ENCODE data around the gene MYL12A.

MYL12A gene

DNA sequence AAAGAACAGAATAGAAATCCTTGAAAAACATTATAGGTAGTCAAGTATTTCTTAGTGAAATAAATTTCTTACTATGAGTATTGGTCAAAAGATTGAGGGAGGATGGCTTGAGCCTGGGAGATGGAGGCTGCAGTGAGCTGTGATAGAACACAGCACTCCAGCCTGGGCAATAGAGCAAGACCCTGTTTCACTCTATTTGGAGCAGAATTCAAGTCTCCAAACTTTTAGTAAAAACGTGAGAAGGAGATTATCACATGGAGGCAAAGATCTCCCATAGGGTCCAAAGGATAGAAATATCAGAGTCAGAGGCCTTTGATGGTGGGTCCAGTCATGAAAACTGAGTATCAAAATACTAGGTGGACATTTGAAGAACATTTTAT lies 2.4 kb upstream of the MYL12A start:
- Histone ChIP-seq H3K27ac (ENCODE audit: low read depth, low read length, poor library complexity, severe bottlenecking) (peak overlapping the region; percentile 67), H3K9me2 (ENCODE audit: low read depth, low read length) (no peaks in the 10 kb centered on the region), H3K36me3 (ENCODE audit: insufficient read depth, low read length) (peaks cover 6% of the 10 kb centered on the region), H4K20me1 (ENCODE audit: insufficient read depth, low read length) (no peaks in the 10 kb centered on the region), H3K4me3 (ENCODE audit: low read depth, low read length, poor library complexity, severe bottlenecking) (peak overlapping the region; percentile 98), H3K4me2 (ENCODE audit: low read length) (peak overlapping the region; percentile 95), H3K4me1 (ENCODE audit: insufficient read depth, low read length, severe bottlenecking) (peaks cover 36% of the 10 kb centered on the region), H3K27me3 (ENCODE audit: insufficient read depth, low read length) (no peaks in the 10 kb centered on the region), H2AFZ (ENCODE audit: low read length) (no peak overlapping the region), H3K9ac (ENCODE audit: low read length) (peak overlapping the region; percentile 59), H3K9me3 (ENCODE audit: low read length) (no peaks in the 10 kb centered on the region), H3F3A (ENCODE audit: insufficient read depth, low read length) (no peaks in the 10 kb centered on the region), H3K79me2 (ENCODE audit: insufficient read depth, low read length) (peaks cover 23% of the 10 kb centered on the region)
- TF ChIP-seq, protein P1, sequence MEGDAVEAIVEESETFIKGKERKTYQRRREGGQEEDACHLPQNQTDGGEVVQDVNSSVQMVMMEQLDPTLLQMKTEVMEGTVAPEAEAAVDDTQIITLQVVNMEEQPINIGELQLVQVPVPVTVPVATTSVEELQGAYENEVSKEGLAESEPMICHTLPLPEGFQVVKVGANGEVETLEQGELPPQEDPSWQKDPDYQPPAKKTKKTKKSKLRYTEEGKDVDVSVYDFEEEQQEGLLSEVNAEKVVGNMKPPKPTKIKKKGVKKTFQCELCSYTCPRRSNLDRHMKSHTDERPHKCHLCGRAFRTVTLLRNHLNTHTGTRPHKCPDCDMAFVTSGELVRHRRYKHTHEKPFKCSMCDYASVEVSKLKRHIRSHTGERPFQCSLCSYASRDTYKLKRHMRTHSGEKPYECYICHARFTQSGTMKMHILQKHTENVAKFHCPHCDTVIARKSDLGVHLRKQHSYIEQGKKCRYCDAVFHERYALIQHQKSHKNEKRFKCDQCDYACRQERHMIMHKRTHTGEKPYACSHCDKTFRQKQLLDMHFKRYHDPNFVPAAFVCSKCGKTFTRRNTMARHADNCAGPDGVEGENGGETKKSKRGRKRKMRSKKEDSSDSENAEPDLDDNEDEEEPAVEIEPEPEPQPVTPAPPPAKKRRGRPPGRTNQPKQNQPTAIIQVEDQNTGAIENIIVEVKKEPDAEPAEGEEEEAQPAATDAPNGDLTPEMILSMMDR (IDR thresholded peaks at IDR 0.05; ENCODE audit: low read length): no peak
- TF ChIP-seq EZH2 (IDR thresholded peaks at IDR 0.05; ENCODE audit: borderline replicate concordance, low read length): no peak

DNA sequence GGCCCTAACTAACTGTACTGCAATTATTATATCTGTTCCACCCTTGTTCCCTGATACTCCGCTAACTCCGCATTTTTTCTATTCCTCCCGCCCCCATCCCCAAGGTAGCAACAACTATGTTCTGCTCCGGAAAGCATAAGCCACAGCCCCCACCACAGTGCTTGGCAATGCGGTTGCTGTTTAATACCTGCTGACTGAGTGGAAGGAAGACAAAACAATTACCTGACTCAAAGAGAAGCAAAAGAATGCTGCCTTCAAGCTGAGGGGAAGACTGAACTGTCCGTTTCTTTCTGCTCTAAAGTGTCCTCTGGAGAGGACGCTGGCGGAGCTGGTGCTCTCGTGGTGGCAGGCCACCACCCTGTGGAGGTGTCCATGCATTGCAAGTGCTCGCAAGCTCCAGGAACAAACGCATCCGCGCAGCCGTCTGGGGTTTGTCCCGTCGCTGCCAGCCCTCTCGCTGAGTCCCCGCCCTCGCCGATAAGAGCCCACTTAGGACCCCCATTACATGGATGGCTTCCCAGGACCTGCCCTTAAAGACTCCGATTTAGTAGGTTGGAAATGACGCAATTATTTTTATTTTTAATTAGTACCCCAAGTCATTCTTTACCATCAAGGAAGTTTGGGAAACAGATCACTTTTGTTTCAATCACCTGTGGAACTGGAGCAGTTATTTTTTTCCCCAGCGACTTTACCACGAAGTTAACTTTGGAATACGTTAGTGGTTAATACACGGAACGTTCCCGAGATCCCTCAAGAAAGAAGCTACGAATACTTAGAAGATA lies 1.6 kb upstream of the MYL12A start:
- Histone ChIP-seq H2AFZ (ENCODE audit: low read length) (peak overlapping the region; percentile 69; the same call in 1 of the 2 replicates), H3K9me3 (ENCODE audit: low read length) (no peaks in the 10 kb centered on the region), H3K4me3 (ENCODE audit: low read depth, low read length, poor library complexity, severe bottlenecking) (peak overlapping the region; percentile 98), H3K9ac (ENCODE audit: low read length) (peak overlapping the region; percentile 99), H3K4me1 (ENCODE audit: insufficient read depth, low read length, severe bottlenecking) (peaks cover 40% of the 10 kb centered on the region), H3K27ac (ENCODE audit: low read depth, low read length, poor library complexity, severe bottlenecking) (peak overlapping the region; percentile 89), H4K20me1 (ENCODE audit: insufficient read depth, low read length) (no peaks in the 10 kb centered on the region), H3K36me3 (ENCODE audit: insufficient read depth, low read length) (peaks cover 6% of the 10 kb centered on the region), H3K9me2 (ENCODE audit: low read depth, low read length) (no peaks in the 10 kb centered on the region), H3K27me3 (ENCODE audit: insufficient read depth, low read length) (no peaks in the 10 kb centered on the region), H3K4me2 (ENCODE audit: low read length) (peak overlapping the region; percentile 95), H3K79me2 (ENCODE audit: insufficient read depth, low read length) (peaks cover 31% of the 10 kb centered on the region), H3F3A (ENCODE audit: insufficient read depth, low read length) (no peaks in the 10 kb centered on the region)
- TF ChIP-seq, protein P1 (IDR thresholded peaks at IDR 0.05; ENCODE audit: low read length): peak; percentile 73
- TF ChIP-seq EZH2 (IDR thresholded peaks at IDR 0.05; ENCODE audit: borderline replicate concordance, low read length): no peak

DNA sequence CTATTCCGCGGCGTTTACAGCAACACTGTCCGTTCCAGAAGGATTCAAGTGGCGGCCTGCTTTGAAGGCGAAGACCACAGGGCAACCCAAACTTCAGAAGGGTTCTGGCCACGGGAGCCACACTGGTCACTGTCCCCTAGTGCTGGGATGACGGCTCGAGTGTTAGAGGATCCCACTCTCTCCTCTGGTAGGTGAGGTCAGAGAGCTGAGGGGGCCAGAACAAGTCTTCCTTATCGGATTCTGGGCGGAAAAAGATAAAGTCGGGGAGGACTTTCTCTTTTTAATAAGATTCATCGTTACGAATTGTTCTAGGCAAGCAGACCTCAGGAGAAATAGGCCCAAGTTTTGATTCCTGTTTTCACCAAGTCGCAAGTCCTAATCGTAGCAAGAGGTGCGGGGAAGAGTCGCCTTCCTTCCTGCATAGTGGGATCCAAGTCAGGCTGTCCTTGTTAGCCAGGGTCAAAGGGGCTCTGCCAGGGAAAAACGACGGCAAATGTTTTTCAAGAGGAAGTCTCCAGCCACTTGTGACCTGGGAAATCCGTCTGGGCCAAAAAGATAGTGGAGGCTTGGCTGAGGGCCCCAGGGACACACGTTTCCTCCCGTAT lies 864 bp upstream of the MYL12A start:
- H3K4me1 ChIP-seq (ENCODE audit: insufficient read depth, low read length, severe bottlenecking): peaks cover 40% of the 10 kb centered on the region
- no peak overlapping the region for H2AFZ ChIP-seq (ENCODE audit: low read length)
- H3K9me2 ChIP-seq (ENCODE audit: low read depth, low read length): no peaks in the 10 kb centered on the region
- peak overlapping the region; percentile 95 for H3K4me2 ChIP-seq (ENCODE audit: low read length)
- peak overlapping the region; percentile 89 for H3K27ac ChIP-seq (ENCODE audit: low read depth, low read length, poor library complexity, severe bottlenecking)
- peaks cover 6% of the 10 kb centered on the region for H3K36me3 ChIP-seq (ENCODE audit: insufficient read depth, low read length)
- TF ChIP-seq, protein P1 (IDR thresholded peaks at IDR 0.05; ENCODE audit: low read length): no peak
- TF ChIP-seq EZH2 (IDR thresholded peaks at IDR 0.05; ENCODE audit: borderline replicate concordance, low read length): no peak
- peak overlapping the region; percentile 98 for H3K4me3 ChIP-seq (ENCODE audit: low read depth, low read length, poor library complexity, severe bottlenecking)
- H3K9me3 ChIP-seq (ENCODE audit: low read length): no peaks in the 10 kb centered on the region
- no peaks in the 10 kb centered on the region for H3F3A ChIP-seq (ENCODE audit: insufficient read depth, low read length)
- peaks cover 38% of the 10 kb centered on the region for H3K79me2 ChIP-seq (ENCODE audit: insufficient read depth, low read length)
- no peaks in the 10 kb centered on the region for H3K27me3 ChIP-seq (ENCODE audit: insufficient read depth, low read length)
- peak overlapping the region; percentile 99 for H3K9ac ChIP-seq (ENCODE audit: low read length)
- no peaks in the 10 kb centered on the region for H4K20me1 ChIP-seq (ENCODE audit: insufficient read depth, low read length)

Measured in OCI-LY1 (cell line).